ENCODE data around the gene SPATA3.
A peak's percentile ranks its signal among the peaks of the same experiment; 100 is the strongest.

GRCh38 chr2:231000211-231000904 is 4.4 kb downstream of the SPATA3 start:
- TF ChIP-seq CTCF (conservative IDR thresholded peaks at IDR 0.05; ENCODE audit: low read depth in 2 of 2) (peak; percentile 42 to 75), REST (IDR thresholded peaks at IDR 0.05; ENCODE audit: unreplicated experiment) (no peak), JUNB (IDR thresholded peaks at IDR 0.05; ENCODE audit: unreplicated experiment) (no peak), NANOG (IDR thresholded peaks at IDR 0.05; ENCODE audit: borderline replicate concordance) (no peak), POLR2AphosphoS5 (IDR thresholded peaks at IDR 0.05; ENCODE audit: low read depth) (no peak), EZH2 (IDR thresholded peaks at IDR 0.05; ENCODE audit: low read depth, unreplicated experiment) (no peak), EZH2phosphoT487 (IDR thresholded peaks at IDR 0.05; ENCODE audit: unreplicated experiment) (no peak), CREB1 (CRISPR knock-in tag; IDR thresholded peaks at IDR 0.05; ENCODE audit: low read depth) (no peak), ZNF462 (CRISPR knock-in tag; IDR thresholded peaks at IDR 0.05) (peak; percentile 49; the same call in 1 of the 2 replicates), ZNF114 (CRISPR knock-in tag; IDR thresholded peaks at IDR 0.05) (no peak), ETS1 (IDR thresholded peaks at IDR 0.05) (no peak), ZNF331 (CRISPR knock-in tag; IDR thresholded peaks at IDR 0.05; ENCODE audit: low read depth) (no peak)
